HG03342 (cell line): ENCODE measurements around the gene MELK.
A peak's percentile ranks its signal among the peaks of the same experiment; 100 is the strongest.
"Not testable (repeated sequence)": the region's sequence is repeated elsewhere in the genome, so short reads cannot be mapped to it uniquely, and the experiment has no call there.

Source experiments
- ATAC-seq: cut with Tn5 transposase; IDR thresholded peaks from one replicate; pipeline ENCODE4 v1.9.1; 2021; ENCODE audit warnings: mild to moderate bottlenecking, moderate library complexity; ENCODE audit not compliant: unreplicated experiment

Gene MELK

DNA sequence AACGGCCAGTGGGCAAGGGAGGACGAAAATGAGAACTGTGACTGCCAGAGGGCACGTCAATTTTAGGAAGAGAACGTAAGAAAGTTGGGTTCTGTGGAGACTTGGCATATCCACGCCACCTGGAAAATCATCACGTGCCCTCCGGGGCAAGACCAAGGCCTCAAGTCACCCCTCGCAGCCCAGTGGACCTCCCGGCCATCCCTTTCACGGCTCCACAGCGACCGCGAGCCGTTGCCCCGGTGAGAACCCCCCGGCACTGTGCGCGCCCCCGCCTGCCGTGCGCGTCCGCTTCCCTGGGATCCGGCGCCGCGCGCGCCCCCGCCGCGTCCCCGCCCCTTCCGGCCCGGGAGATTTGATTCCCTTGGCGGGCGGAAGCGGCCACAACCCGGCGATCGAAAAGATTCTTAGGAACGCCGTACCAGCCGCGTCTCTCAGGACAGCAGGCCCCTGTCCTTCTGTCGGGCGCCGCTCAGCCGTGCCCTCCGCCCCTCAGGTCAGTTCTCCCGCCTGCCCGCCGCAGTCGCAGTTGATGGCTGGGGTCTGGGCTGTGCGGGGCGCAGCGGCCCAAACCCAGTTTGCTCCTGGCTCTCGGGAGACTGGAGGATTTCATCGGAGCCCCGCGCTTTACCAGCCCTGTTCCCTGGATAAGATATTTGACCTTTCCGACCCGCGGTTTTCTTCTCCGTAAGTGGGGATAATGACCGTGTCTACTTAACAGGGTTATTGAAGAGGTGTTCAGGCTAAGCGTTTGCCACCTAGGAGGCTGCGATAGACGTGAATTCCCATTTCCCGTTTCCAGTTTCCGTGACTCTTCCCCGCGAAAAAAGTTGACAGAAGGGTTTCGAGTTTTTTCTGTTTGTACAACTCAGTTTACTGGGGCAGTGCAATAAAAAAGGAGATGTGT is at the start of gene MELK:
Gene MELK, plus strand, starts transcription at position 381 of the 904 bp plus-strand sequence. CDS start 8,787 bp downstream, outside the sequence.
- ATAC-seq, result peak; percentile 79

DNA sequence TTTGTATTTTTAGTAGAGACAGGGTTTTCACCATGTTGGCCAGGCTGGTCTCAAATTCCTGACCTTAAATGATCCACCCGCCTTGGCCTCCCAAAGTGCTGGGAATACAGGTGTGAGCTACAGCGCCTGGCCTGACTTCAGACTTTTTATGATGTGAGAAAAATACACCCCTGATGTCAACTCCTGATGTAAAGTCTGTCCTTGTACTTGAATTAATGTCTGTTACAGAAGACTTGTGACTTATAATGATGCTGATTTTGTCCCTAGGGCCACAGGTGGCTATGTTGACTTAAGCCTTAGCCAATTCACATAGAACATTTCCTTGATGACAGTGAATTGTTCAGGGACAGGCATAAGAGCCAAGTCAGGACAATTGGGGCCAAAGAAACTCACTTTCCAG is 42.5 kb upstream of the MELK start:
- ATAC-seq, result no peak

DNA sequence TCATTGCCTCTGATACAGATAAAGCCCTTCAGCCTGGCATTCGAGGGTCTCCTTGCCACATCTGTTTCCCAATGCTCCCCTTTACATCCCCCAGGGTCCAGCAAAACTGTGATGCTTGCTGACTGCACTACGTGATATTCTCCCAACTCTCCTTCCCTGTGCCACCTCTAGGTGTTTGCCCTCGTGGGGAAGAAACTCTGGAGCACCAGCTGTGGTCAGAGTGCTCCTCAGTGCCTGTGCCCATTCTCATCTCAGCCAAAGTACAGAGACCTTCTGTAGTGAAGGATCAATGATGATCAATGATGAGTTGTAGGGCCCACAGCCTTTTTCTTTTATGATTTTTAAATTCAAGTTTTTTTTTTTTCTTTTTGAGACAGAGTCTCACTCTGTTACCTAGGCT is 40.3 kb upstream of the MELK start:
- ATAC-seq, result no peak

DNA sequence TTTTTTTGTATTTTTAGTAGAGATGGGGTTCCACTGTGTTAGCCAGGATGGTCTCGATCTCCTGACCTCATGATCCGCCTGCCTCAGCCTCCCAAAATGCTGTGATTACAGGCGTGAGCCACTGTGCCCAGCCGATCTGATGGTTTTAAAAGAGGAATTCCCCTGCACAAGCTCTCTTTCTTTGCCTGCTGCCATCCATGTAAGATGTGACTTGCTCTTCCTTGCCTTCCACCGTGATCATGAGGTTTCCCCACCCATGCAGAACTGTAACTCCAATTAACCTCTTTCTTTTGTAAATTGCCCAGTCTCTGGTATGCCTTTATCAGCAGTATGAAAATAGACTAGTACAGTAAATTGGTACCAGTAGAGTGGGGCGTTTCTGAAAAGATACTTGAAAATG is 39.0 kb upstream of the MELK start:
- ATAC-seq, result not testable (repeated sequence)

DNA sequence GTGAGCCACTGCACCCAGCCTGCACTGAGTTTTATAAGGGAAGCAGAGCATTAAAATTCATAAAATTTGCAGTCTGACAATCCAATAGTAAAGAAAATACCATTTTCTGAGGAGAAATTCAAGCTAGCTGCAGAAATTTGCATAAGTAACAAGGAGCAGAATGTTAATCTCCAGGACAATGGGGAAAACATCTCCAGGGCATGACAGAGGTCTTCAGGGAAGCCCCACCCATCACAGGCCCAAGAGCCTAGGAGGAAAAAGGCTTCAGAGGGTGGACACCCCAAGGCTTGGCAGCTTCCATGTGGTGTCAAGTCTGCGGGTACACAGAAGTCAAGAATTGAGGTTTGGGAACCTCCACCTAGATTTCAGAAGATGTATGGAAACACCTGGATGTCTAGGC is 37.6 kb upstream of the MELK start:
- ATAC-seq, result no peak

DNA sequence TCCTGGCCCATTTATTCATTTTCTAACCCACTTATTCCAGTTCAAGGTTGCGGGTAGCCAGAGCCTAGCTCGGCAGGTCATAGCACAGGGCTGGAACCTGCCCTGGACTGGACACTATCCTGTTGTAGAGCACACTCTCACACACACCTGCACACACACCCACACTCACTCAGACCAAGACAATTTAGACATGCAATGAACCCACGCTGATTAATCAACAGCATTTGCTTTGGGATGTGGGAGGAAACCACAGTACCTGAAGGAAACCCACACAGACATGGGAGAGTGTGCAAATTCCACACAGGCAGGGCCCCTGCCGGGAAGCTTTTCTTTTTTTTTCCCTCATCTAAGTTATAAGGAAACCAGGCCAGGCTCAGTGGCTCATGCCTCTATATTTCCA is 34.8 kb upstream of the MELK start:
- no peak for ATAC-seq

DNA sequence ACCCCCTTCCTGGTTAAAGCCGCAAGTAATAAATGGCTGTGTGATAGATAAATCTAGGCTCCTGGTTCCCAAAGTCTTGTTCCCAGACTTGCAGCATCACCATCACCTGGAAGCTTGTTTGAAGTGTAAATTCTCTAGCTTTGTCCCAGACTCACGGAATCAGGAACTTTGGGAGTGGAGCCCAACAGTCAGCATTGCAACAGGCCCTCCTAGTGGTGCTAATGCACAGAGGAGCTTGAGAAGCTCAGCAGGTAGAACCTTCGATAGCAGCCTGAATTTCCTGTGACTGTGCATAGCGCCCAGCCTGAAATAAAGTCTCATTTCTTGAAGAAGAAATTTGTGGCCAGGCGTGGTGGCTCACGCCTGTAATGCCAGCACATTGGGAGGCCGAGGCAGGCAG is 30.3 kb upstream of the MELK start:
- ATAC-seq, result no peak

DNA sequence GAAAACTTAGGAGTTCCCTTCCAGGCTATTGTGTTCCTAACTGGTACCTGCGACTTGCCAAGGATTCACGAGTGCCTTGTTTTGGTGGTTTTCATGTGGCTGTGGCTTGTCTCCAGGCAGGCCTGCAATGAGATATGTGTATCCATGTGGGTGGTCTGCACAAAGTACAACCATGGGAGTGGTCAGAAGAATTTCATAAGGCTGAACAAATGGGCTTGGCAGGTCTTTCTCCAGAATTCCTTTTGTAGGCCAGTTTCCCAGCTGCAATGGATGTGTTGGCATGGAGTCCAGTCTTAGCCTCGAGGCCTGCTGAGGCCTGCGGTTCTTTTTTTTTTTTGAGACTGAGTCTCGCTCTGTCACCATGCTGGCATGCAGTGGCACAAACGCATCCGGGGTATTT is 28.8 kb upstream of the MELK start:
- no peak for ATAC-seq

DNA sequence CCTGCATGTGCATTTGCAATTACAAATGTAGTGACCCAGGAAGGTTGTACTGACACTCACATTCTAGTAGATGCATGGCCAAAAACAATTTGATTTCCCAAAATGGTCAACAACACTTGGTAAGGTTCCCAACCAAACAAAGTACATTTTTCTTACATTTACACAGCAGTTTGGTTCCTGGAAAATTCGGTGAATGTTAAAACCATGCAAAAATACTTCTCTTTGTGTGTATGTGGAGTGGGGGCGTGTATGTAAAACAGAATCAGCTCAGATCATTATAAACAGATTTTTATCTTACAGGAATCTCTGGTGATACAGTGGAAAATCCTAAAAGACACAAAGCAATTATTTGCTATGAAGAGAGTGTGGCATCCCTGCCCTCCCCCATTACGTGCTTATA is 25.1 kb upstream of the MELK start:
- no peak for ATAC-seq

DNA sequence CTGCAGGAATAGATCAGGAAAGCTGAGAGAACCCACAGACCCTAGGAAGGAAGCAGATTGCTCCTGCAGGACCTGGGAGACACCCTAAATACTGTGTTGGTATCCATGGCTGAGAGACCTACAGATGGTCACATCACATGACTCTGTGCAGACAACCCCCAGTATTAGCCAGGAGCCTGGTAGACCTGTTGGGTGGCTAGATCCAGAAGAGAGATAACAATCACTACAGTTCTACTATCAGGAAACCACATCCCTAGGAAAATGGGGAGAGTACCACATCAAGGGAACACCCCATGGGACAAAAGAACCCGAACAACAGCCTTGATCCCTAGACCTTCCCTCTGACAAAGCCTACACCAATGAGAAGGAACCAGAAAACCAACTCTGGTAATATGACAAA is 24.2 kb upstream of the MELK start:
- no peak for ATAC-seq

DNA sequence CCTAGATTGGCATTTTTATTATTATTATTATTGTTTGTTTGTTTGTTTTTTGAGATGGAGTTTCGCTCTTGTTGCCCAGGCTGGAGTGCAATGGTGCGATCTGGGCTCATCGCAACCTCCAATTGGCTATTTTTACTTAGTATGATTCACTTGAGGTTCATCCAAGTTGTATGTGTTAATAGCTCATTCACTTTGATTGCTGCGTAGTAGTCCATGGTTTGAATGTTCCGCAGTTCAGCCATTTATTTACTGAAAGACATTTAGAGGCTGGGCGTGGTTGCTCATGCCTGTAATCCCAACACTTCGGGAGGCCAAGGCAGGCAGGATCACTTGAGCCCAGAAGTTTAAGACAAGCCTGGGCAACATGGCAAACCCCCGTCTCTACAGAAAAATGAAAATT is 22.6 kb upstream of the MELK start:
- ATAC-seq, result no peak

DNA sequence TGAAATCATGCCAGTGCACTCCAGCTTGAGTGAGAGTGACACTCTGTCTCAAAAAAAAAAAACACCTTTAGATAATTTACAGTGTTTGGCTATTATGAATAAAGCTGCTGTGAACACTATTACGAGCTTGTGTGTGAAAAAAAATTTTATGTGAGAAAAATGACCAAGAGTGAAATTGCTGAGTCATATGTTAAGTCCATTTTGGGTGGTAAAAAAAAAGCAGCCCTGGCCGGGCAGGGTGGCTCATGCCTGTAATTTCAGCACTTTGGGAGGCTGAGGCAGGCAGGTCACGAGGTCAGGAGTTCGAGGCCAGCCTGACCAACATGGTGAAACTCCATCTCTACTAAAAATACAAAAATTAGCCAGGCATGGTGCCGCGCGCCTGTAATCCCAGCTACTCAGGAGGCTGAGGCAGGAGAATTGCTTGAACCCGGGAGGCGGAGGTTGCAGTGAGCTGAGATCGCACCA is 22.0 kb upstream of the MELK start:
- ATAC-seq, result not testable (repeated sequence)

DNA sequence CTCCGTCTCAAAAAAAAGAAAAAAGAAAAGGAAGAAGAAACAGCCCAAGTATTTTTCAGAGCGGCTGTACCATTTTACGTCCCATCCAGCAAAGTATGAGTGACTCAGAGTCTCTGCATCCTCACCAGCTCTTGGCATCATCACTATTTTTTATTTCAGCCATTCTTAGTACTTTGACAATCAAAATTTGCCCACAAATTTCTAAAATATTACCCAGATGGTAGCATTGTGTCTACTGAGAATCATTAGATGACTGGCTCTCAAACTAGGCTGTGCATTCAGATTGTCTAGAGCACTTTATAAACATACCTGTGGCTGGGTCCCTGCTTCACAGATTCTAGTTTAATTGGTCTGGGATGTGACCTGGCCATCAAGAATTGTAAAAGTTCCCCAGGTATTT is 21.6 kb upstream of the MELK start:
- no peak for ATAC-seq

DNA sequence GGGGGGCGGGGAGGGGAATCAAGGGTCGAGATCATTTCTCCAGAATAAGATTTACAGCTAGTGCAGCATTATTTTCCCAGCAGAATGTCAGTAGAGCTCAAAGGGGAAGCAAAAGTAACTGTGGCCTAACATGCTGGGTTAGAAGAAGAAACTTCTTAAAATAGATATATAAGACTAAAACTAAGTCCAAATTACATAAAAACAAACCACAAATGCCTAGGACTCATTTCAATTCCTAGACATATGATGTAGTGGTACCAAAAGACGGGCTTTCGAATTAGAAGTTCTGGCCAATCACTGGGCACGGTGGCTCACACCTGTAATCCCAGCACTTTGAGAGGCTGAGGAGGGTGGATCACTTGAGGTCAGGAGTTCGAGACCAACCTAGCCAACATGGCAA is 20.8 kb upstream of the MELK start:
- no peak for ATAC-seq

DNA sequence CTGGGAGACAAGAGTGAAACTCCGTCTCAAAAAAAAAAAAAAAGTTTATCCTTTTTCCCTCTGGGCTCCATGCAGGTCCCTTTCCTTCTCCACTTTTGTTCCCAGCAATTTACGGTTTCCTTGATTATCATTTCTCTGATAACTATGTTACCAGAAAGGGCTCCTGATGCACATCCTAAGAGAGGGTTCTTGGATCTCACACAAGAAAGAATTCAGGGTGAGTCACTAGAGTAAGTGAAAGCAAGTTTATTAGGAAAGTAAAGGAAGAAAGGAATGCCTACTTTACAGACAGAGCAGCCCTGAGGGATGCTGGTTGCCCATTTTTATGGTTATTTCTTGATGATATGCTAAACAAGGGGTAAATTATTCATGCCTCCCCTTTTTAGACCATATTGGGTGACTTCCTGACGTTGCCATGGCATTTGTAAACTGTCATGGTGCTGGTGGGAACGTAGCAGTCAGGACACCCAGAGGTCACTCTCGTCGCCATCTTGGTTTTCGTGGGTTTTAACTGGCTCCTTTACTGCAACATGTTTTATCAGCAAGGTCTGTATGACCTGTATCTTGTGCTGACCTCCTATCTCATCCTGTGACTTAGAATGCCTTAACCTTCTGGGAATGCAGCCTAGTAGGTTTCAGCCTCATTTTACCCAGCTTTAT is 13.5 kb upstream of the MELK start:
- ATAC-seq, result no peak

DNA sequence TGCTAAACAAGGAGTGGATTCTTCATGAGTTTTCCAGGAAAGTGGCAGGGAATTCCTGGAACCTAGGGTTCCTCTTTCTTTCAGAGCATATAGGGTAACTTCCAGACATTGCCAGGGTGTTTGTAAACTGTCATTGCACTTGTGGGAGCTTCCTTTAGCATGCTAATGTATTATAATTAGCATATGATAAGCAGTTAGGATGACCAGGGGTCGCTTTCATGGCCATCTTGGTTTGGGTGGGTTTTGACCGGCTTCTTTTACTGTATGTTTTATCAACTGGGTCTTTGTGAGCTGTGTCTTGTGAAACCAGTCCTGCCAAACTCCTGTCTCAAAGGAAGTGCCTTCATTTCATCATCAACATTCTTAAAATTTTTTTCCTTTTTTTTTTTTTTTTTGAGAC is 11.9 kb upstream of the MELK start:
- no peak for ATAC-seq

DNA sequence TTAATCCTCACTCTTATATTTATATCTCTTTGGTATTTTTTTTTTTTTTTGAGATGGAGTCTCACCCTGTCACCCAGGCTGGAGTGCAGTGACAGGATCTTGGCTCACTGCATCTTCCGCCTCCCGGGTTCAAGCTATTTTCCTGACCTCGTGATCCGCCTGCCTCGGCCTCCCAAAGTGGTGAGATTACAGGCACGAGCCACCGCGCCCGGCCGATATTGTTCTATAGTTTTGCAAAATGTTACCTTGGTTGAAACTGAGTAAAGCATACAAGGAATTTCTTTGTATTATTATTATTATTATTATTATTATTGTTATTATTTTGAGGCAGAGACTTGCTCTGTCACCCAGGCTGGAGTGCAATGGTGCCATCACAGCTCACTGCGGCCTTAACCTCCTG is 9.9 kb upstream of the MELK start:
- not testable (repeated sequence) for ATAC-seq

DNA sequence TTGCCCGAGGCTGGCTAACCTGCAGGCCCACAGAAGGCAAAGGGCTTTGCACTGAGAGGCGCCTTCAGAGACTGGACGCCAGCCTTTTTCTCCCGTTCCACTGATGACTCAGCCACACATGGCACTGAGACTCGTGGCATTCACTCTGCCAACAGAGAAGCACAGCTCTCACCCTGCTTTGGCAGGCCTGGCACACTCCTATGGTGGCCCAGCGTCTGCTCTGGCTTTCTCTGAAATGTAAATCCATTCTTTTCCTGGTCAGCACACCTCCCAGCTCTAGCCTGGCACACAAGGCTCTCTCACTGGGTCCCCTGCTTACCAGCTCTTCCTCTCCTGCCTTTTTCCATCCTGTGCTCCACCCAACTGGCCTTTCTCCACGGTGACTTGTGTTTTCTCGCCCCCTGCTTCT is 5.9 kb upstream of the MELK start:
- no peak for ATAC-seq

DNA sequence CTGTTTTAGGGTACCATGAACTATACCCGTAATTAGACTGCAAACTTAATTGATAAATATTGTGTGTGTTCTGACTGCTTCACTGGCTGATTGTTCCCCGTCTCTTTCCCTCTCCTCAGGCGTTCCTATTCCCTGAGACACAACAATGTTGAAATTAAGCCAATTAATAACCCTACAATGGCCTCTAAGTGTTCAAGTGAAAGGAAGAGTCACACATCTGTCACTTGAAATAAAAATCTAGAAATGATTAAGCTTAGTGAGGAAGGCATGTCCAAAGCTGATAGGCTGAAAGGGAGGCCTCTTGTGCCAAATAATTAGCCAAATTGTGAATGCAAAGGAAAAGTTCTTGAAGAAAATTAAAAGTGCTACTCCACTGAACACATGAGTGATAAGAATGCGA is 4.0 kb upstream of the MELK start:
- not testable (repeated sequence) for ATAC-seq

DNA sequence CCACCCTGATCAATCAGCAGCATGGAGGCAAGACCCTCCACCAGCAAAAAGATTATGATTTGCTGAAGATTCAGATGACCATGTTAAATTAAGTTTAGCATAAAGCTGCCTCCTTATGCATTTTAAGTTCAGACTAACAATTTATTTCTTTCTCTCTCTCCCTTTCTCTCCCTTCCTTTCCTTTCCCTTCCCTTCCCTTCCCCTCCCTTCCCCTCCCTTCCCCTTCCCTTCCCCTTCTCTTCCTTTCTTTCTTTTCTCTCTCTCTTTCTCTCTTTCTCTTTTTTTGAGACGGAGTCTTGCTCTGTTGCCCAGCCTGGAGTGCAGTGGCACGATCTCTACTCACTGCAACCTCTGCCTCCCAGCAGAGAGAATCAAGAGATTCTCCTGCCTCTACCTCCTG is 1.4 kb upstream of the MELK start:
- ATAC-seq, result no peak

DNA sequence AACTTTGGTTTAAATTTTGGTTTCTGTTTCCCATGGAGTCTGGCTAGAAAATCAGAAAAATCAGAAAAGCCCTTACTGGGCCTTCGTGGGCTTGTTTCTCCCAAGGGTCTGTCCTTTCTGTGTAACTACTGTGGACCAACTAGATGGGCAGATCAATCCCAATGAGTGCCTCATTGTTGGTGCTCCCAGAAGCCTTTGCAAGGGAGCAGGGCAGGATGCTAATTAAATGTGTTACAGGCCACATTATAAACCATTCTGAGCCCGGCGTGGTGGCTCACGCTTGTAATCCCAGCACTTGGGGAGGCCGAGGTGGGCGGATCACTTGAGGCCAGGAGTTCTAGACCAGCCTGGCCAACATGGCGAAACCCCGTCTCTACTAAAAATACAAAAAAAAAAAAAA is 1.4 kb downstream of the MELK start:
- ATAC-seq, result not testable (repeated sequence)

DNA sequence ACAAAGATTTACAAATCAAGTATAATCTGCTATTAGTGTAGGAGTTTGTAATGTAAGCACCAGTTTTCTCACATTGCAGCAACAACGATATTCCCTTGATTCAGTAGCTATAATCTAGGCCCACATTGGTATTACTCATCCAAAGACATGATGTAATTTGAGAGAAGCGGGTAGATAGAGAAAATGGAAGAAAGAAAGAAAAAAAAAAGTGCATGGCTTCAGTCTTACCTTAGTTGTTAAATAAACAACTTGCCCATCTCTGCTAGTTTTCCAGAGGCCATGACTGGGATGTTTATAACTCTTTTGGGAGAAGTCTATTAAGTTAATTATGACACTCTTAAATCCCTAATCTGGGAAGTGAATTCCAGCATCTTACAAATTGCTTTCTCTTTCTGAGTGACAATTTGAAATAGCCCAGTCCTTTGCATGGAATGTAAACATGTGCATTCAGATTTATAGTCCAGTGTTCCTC is 2.8 kb downstream of the MELK start:
- no peak for ATAC-seq
